ENCODE results near the gene ZC2HC1B. TPM values are rescaled to one million over a fixed set of nuclear protein-coding genes. Genes with fewer than 3 reads are reported as not detected.

Gene ZC2HC1B
- total and polyA plus RNA-seq, 9 of the 15 experiments (the other 6 are each of a cell fraction or from before 2014, with no cell fraction given) = not detected

- no peak for TF ChIP-seq MLLT1 (IDR thresholded peaks at IDR 0.05)
- TF ChIP-seq SMC3 (conservative IDR thresholded peaks at IDR 0.05; ENCODE audit: insufficient read depth, low read depth, low read length) = 0 out of 2 replicates have a peak, but pooled peaks have one; percentile 3
- peak; percentile 63; the same call in 1 of the 2 replicates for TF ChIP-seq ZNF143 (CRISPR knock-in tag; IDR thresholded peaks at IDR 0.05)
- TF ChIP-seq DPF2 (IDR thresholded peaks at IDR 0.05) = 0 out of 2 replicates have a peak, but pooled peaks have one; percentile 21
- TF ChIP-seq CREB3 (tag; conservative IDR thresholded peaks at IDR 0.05; ENCODE audit: low read depth) = peak; percentile 65; the same call in 1 of the 2 replicates
- TF ChIP-seq ZNF184 (CRISPR knock-in tag; IDR thresholded peaks at IDR 0.05) = no peak
- peak; percentile 100 for TF ChIP-seq NKRF (IDR thresholded peaks at IDR 0.05; ENCODE audit: borderline replicate concordance)
- peak; percentile 75 for TF ChIP-seq ZBTB9 (CRISPR knock-in tag; IDR thresholded peaks at IDR 0.05)
- peak; percentile 52 to 91; a peak in 2 of 4 replicates for TF ChIP-seq MAZ (CRISPR knock-in tag; conservative IDR thresholded peaks at IDR 0.05 in 1 of 2, IDR thresholded peaks at IDR 0.05 in 1 of 2)
- TF ChIP-seq CTBP1 (IDR thresholded peaks at IDR 0.05; ENCODE audit: borderline replicate concordance) = 0 out of 2 replicates have a peak, but pooled peaks have one; percentile 13
- TF ChIP-seq MECOM (CRISPR knock-in tag; IDR thresholded peaks at IDR 0.05) = 0 out of 2 replicates have a peak, but pooled peaks have one; percentile 22
- TF ChIP-seq LEF1 (IDR thresholded peaks at IDR 0.05) = 0 out of 2 replicates have a peak, but pooled peaks have one; percentile 18
- TF ChIP-seq ETV1 (tag; conservative IDR thresholded peaks at IDR 0.05; ENCODE audit: low read depth) = peak; percentile 84; the same call in 1 of the 2 replicates
- peak; percentile 97; the same call in 1 of the 2 replicates for TF ChIP-seq ZBTB49 (CRISPR knock-in tag; IDR thresholded peaks at IDR 0.05; ENCODE audit: borderline replicate concordance)
- TF ChIP-seq ARHGAP35 (IDR thresholded peaks at IDR 0.05; ENCODE audit: partially characterized antibody) = peak; percentile 91
- no peak for TF ChIP-seq YY1 (IDR thresholded peaks at IDR 0.05; ENCODE audit: borderline replicate concordance in 1 of 3, control insufficient read depth in 1 of 3, extremely low read depth in 1 of 3, insufficient read depth in 3 of 3, insufficient read length in 1 of 3, insufficient replicate concordance in 2 of 3, low read depth in 1 of 3, low read length in 2 of 3)
These were observed 21.2 kb upstream of the ZC2HC1B start, which contains the start of gene LTV1 (continued) for GRCh38 chr6:143842902-143843676.

All from K562 (cell line).